ENCODE measurements around the gene STMN3. TPM values are rescaled to one million over a fixed set of nuclear protein-coding genes. Genes with fewer than 3 reads are reported as not detected.

The STMN3 gene
- total RNA-seq, 1 experiment from 2014 or later = 27.9 TPM

GRCh38 chr20:63596423-63596822, 56.8 kb downstream of the STMN3 start:
- H3K9me3 Mint-ChIP-seq (ENCODE audit: unreplicated experiment) = no peaks in the 10 kb centered on the region
- H3K4me3 ChIP-seq (ENCODE audit: low read depth, low read length) = no peak overlapping the region
- intact Hi-C loops (cut with micrococcal nuclease; ENCODE audit: unreplicated experiment) = no loop called here
- TF ChIP-seq CTCF (IDR thresholded peaks at IDR 0.05; ENCODE audit: insufficient read depth in 1 of 2, low read depth in 1 of 2, low read length in 1 of 2, severe bottlenecking in 1 of 2, unreplicated experiment in 1 of 2) = no peak
- H3K27ac Mint-ChIP-seq (ENCODE audit: unreplicated experiment) = no peak overlapping the region
- H3K27me3 Mint-ChIP-seq (ENCODE audit: insufficient read depth, unreplicated experiment) = no peaks in the 10 kb centered on the region
- no peak overlapping the region for H3K4me3 Mint-ChIP-seq (ENCODE audit: unreplicated experiment)
- H3K27me3 ChIP-seq (replicated peaks; ENCODE audit: control insufficient read depth, insufficient read depth, low read length) = no peaks in the 10 kb centered on the region
- no peaks in the 10 kb centered on the region for H3K36me3 ChIP-seq (ENCODE audit: control insufficient read depth, insufficient read depth, low read length)
- H3K4me1 Mint-ChIP-seq (ENCODE audit: low read depth, unreplicated experiment) = no peaks in the 10 kb centered on the region
- H3K9me3 ChIP-seq = no peaks in the 10 kb centered on the region
- CTCF ChIA-PET = no interaction called here
- DNase-seq = no peak
- POLR2A ChIA-PET = no interaction called here
- H3K36me3 Mint-ChIP-seq (ENCODE audit: insufficient read depth, unreplicated experiment) = peaks cover 16% of the 10 kb centered on the region
- BruUV-seq (replicated peaks) = no TSS peak
- H3K4me1 ChIP-seq = no peaks in the 10 kb centered on the region

GRCh38 chr20:63595416-63596127, 57.7 kb downstream of the STMN3 start:
- peaks cover 16% of the 10 kb centered on the region for H3K36me3 Mint-ChIP-seq (ENCODE audit: insufficient read depth, unreplicated experiment)
- ChIA-PET CTCF (no interaction called here), POLR2A (no interaction called here)
- Histone ChIP-seq H3K9me3 (no peaks in the 10 kb centered on the region), H3K27me3 (replicated peaks; ENCODE audit: control insufficient read depth, insufficient read depth, low read length) (no peaks in the 10 kb centered on the region), H3K36me3 (ENCODE audit: control insufficient read depth, insufficient read depth, low read length) (peaks cover 1% of the 10 kb centered on the region; the same call in 1 of the 2 replicates), H3K4me3 (ENCODE audit: low read depth, low read length) (no peak overlapping the region), H3K4me1 (no peaks in the 10 kb centered on the region)
- no peak overlapping the region for H3K4me3 Mint-ChIP-seq (ENCODE audit: unreplicated experiment)
- no peak for TF ChIP-seq CTCF (IDR thresholded peaks at IDR 0.05; ENCODE audit: insufficient read depth in 1 of 2, low read depth in 1 of 2, low read length in 1 of 2, severe bottlenecking in 1 of 2, unreplicated experiment in 1 of 2)
- no peak overlapping the region for H3K27ac Mint-ChIP-seq (ENCODE audit: unreplicated experiment)
- no peaks in the 10 kb centered on the region for H3K9me3 Mint-ChIP-seq (ENCODE audit: unreplicated experiment)
- H3K27me3 Mint-ChIP-seq (ENCODE audit: insufficient read depth, unreplicated experiment) = no peaks in the 10 kb centered on the region
- BruUV-seq (replicated peaks) = no TSS peak
- intact Hi-C loops (cut with micrococcal nuclease; ENCODE audit: unreplicated experiment) = no loop called here
- H3K4me1 Mint-ChIP-seq (ENCODE audit: low read depth, unreplicated experiment) = no peaks in the 10 kb centered on the region
- no peak for DNase-seq

DNA sequence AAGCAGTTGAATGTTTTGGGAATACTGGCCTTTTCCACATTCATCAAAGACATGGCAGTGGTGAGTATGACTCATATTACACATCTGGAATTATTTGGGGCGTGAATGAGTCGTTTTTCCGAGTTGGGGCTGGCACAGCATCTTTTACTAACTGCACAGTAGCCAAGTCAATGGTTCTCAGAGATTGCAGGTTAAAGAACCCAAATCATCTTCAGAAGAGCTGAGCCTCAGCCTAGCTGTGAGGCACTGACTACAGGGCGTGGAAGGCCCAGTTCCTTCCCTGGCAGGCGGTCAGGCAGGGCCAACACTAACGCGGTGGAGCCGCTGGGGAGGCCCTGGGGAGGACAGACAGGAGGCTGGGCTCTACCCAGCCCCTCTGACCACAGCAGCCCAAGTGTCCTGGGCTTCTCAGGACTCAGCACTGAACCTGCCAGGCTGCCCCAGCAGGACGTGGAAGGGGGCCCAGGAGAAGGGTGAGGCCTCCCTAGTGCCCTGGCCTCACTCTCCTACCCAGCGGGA, 59.1 kb downstream of the STMN3 start:
- H3K9me3 ChIP-seq = no peaks in the 10 kb centered on the region
- Mint-ChIP-seq H3K9me3 (ENCODE audit: unreplicated experiment) (no peaks in the 10 kb centered on the region), H3K27me3 (ENCODE audit: insufficient read depth, unreplicated experiment) (no peaks in the 10 kb centered on the region), H3K36me3 (ENCODE audit: insufficient read depth, unreplicated experiment) (peaks cover 16% of the 10 kb centered on the region), H3K4me3 (ENCODE audit: unreplicated experiment) (no peak overlapping the region), H3K4me1 (ENCODE audit: low read depth, unreplicated experiment) (no peaks in the 10 kb centered on the region), H3K27ac (ENCODE audit: unreplicated experiment) (no peak overlapping the region)
- no peak for TF ChIP-seq CTCF (IDR thresholded peaks at IDR 0.05; ENCODE audit: insufficient read depth in 1 of 2, low read depth in 1 of 2, low read length in 1 of 2, severe bottlenecking in 1 of 2, unreplicated experiment in 1 of 2)
- H3K27me3 ChIP-seq (replicated peaks; ENCODE audit: control insufficient read depth, insufficient read depth, low read length) = no peaks in the 10 kb centered on the region
- no peak for DNase-seq
- no peaks in the 10 kb centered on the region for H3K4me1 ChIP-seq
- intact Hi-C loops (cut with micrococcal nuclease; ENCODE audit: unreplicated experiment) = no loop called here
- POLR2A ChIA-PET = interaction anchor here (0.6 kb wide), 1 partner anchor 11 kb away, joined by 5 read pairs; no protein-coding TSS in a partner anchor
- CTCF ChIA-PET = no interaction called here
- H3K4me3 ChIP-seq (ENCODE audit: low read depth, low read length) = no peak overlapping the region
- BruUV-seq (replicated peaks) = no TSS peak
- peaks cover 1% of the 10 kb centered on the region; the same call in 1 of the 2 replicates for H3K36me3 ChIP-seq (ENCODE audit: control insufficient read depth, insufficient read depth, low read length)

Measured in Caco-2 (cell line).